Measurements from ENCODE around the gene TMEM17. TPM values are rescaled to one million over a fixed set of nuclear protein-coding genes. Genes with fewer than 3 reads are reported as not detected.

The TMEM17 gene
- total and polyA plus RNA-seq, 9 of the 15 experiments (the other 6 are each of a cell fraction or from before 2014, with no cell fraction given), result 0.58 to 2.2 (median 1.2) TPM

DNA sequence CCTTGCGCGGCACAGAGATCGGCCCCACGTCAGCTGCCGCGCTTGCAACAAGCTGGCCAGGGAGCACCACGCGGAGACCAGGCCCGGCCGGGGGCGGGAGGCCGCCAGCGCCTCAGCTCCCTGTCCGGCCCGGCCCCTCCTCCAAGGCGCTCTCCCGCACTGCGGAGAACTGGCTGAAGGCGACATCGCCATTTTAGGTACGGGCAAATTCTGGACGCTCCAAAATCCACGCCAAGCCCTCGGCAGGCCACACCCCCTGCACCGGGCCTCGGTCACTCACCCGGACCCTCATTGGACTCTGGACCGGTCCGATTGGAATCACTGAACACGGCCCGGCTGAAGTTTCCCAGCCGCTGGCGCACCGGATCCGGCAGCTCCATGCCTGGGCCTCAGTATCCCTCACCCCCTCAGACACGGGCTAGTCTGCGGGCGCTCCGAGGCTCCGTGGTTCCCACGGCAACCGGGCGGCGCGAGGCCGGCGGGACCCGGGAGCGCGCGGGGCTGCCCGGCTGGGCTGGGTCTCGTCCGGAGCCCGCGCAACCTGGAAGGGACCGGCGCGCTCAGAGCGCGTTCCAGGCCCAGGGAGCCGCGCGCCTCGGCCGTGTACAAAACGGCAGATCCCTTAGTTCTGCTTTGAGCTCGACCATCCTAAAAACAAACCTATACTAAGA lies at the start of gene TMEM17 (continued):
- TF ChIP-seq CREM (IDR thresholded peaks at IDR 0.05; ENCODE audit: low read depth) (peak; percentile 95), PHF21A (IDR thresholded peaks at IDR 0.05; ENCODE audit: borderline replicate concordance, low read depth) (peak; percentile 64; the same call in 1 of the 2 replicates), ZNF3 (CRISPR knock-in tag; IDR thresholded peaks at IDR 0.05) (no peak), HSF4 (CRISPR knock-in tag; IDR thresholded peaks at IDR 0.05; ENCODE audit: borderline replicate concordance) (no peak), CBX2 (IDR thresholded peaks at IDR 0.05; ENCODE audit: insufficient read depth, low read length, poor library complexity, severe bottlenecking) (no peak), CREBBP (IDR thresholded peaks at IDR 0.05; ENCODE audit: low read depth, low read length) (no peak), ZNF696 (CRISPR knock-in tag; conservative IDR thresholded peaks at IDR 0.05) (no peak), COPS2 (conservative IDR thresholded peaks at IDR 0.05) (no peak), HDGF (IDR thresholded peaks at IDR 0.05) (no peak), PRMT5 (CRISPR knock-in tag; IDR thresholded peaks at IDR 0.05) (no peak), PRPF4 (IDR thresholded peaks at IDR 0.05; ENCODE audit: insufficient read depth, low read depth, low read length, poor library complexity, severe bottlenecking) (no peak), LCOR (CRISPR knock-in tag; IDR thresholded peaks at IDR 0.05) (peak; percentile 89), BRCA1 (IDR thresholded peaks at IDR 0.05) (no peak), BRCA1 (CRISPR knock-in tag; IDR thresholded peaks at IDR 0.05) (no peak), MED1 (CRISPR knock-in tag; IDR thresholded peaks at IDR 0.05; ENCODE audit: borderline replicate concordance) (no peak), FOXP4 (CRISPR knock-in tag; IDR thresholded peaks at IDR 0.05; ENCODE audit: borderline replicate concordance) (no peak), HMBOX1 (IDR thresholded peaks at IDR 0.05) (no peak), HOXB6 (CRISPR knock-in tag; IDR thresholded peaks at IDR 0.05; ENCODE audit: borderline replicate concordance) (no peak), ZSCAN32 (CRISPR knock-in tag; IDR thresholded peaks at IDR 0.05) (no peak), ARHGAP35 (IDR thresholded peaks at IDR 0.05; ENCODE audit: partially characterized antibody) (no peak), ELK1 (CRISPR knock-in tag; IDR thresholded peaks at IDR 0.05) (no peak), ZZZ3 (IDR thresholded peaks at IDR 0.05) (peak; percentile 30; the same call in 1 of the 2 replicates)
- TF ChIP-seq, protein P1, sequence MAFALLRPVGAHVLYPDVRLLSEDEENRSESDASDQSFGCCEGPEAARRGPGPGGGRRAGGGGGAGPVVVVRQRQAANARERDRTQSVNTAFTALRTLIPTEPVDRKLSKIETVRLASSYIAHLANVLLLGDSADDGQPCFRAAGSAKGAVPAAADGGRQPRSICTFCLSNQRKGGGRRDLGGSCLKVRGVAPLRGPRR (CRISPR knock-in tag; IDR thresholded peaks at IDR 0.05), result no peak
- TF ChIP-seq, protein P2, sequence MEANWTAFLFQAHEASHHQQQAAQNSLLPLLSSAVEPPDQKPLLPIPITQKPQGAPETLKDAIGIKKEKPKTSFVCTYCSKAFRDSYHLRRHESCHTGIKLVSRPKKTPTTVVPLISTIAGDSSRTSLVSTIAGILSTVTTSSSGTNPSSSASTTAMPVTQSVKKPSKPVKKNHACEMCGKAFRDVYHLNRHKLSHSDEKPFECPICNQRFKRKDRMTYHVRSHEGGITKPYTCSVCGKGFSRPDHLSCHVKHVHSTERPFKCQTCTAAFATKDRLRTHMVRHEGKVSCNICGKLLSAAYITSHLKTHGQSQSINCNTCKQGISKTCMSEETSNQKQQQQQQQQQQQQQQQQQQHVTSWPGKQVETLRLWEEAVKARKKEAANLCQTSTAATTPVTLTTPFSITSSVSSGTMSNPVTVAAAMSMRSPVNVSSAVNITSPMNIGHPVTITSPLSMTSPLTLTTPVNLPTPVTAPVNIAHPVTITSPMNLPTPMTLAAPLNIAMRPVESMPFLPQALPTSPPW (CRISPR knock-in tag; IDR thresholded peaks at IDR 0.05), result peak; percentile 79
